Activated CD8-positive, alpha-beta memory T cell treated with anti-CD3 and anti-CD28 coated beads, Interleukin-2, amount 50 U/mL, for 1 hour (primary cell): ENCODE data around the gene KIF20A.
"Not testable (repeated sequence)": the region's sequence is repeated elsewhere in the genome, so short reads cannot be mapped to it uniquely, and the experiment has no call there.

Experiments used
- DNase-seq: peaks from one replicate; pipeline ENCODE4 v3.0.0-alpha.2; 2020; ENCODE audit errors: extremely low read depth

KIF20A gene

GRCh38 chr5:138186002-138186447 lies 7.1 kb downstream of the KIF20A start:
- no peak for DNase-seq

- DNase-seq: no peak
Observed at GRCh38 chr5:138188626-138189025, 9.7 kb downstream of the KIF20A start.

- DNase-seq: no peak
Observed at GRCh38 chr5:138192826-138193225, 13.9 kb downstream of the KIF20A start.

- not testable (repeated sequence) for DNase-seq
Observed at GRCh38 chr5:138193859-138194258, 14.9 kb downstream of the KIF20A start.

GRCh38 chr5:138210985-138211384 lies 32.1 kb downstream of the KIF20A start:
- no peak for DNase-seq

GRCh38 chr5:138212828-138213160 lies 33.9 kb downstream of the KIF20A start:
- no peak for DNase-seq

GRCh38 chr5:138213161-138214029 lies 34.5 kb downstream of the KIF20A start, which contains the start of gene CDC23:
CDC23 (minus strand) TSS chr5:138213323; CDS start chr5:138213312, 11 bp downstream.
- peak; percentile 74 for DNase-seq

- no peak for DNase-seq
Observed at GRCh38 chr5:138216799-138217198, 37.9 kb downstream of the KIF20A start.

GRCh38 chr5:138223532-138223931 lies 44.6 kb downstream of the KIF20A start:
- no peak for DNase-seq

- no peak for DNase-seq
Observed at GRCh38 chr5:138224712-138225111, 45.8 kb downstream of the KIF20A start.

GRCh38 chr5:138226910-138227309 lies 48.0 kb downstream of the KIF20A start:
- no peak for DNase-seq

- DNase-seq: no peak
Observed at GRCh38 chr5:138229387-138229786, 50.5 kb downstream of the KIF20A start.

GRCh38 chr5:138230261-138230660 lies 51.3 kb downstream of the KIF20A start:
- no peak for DNase-seq

GRCh38 chr5:138230981-138231589 lies 52.2 kb downstream of the KIF20A start:
- DNase-seq: no peak

GRCh38 chr5:138233280-138233679 lies 54.4 kb downstream of the KIF20A start:
- no peak for DNase-seq

- DNase-seq: no peak
Observed at GRCh38 chr5:138234651-138235050, 55.7 kb downstream of the KIF20A start.
